Epithelial cell of esophagus (primary cell): ENCODE measurements around the gene PLEKHH1.

Source experiments
- DNase-seq: peaks from one replicate; pipeline ENCODE4 v3.0.0; 2010; ENCODE audit warnings: low read depth
- H3K4me3 ChIP-seq: 2 replicates; pipeline ENCODE4 v1.5.1; 2011; ENCODE audit warnings: mild to moderate bottlenecking, low read length, control low read depth
- CTCF ChIP-seq: IDR thresholded peaks from 2 replicates; pipeline ENCODE4 v1.5.1; 2011; ENCODE audit warnings: low read depth, mild to moderate bottlenecking, low read length, control low read depth, inconsistent platforms; ENCODE audit not compliant: insufficient read depth; ENCODE audit errors: missing control alignments

The PLEKHH1 gene

GRCh38 chr14:67505254-67505653, 27.8 kb upstream of the PLEKHH1 start:
- TF ChIP-seq CTCF: no peak
- DNase-seq: no peak
- H3K4me3 ChIP-seq: no peak overlapping the region

GRCh38 chr14:67508956-67509355, 24.1 kb upstream of the PLEKHH1 start:
- no peak overlapping the region for H3K4me3 ChIP-seq
- TF ChIP-seq CTCF: no peak
- DNase-seq: no peak

- no peak for TF ChIP-seq CTCF
- DNase-seq: peak; percentile 58
- H3K4me3 ChIP-seq: no peak overlapping the region
Measured at GRCh38 chr14:67510121-67510520, 23.0 kb upstream of the PLEKHH1 start.

GRCh38 chr14:67510836-67511235, 22.3 kb upstream of the PLEKHH1 start:
- no peak for DNase-seq
- no peak for TF ChIP-seq CTCF

GRCh38 chr14:67512463-67513310, 20.4 kb upstream of the PLEKHH1 start:
- no peak for DNase-seq
- no peak for TF ChIP-seq CTCF
- no peak overlapping the region for H3K4me3 ChIP-seq

More at GRCh38 chr14:67510836-67511235, 22.3 kb upstream of the PLEKHH1 start:
- H3K4me3 ChIP-seq: no peak overlapping the region

- H3K4me3 ChIP-seq: no peak overlapping the region
- no peak for DNase-seq
- no peak for TF ChIP-seq CTCF
Measured at GRCh38 chr14:67513631-67514108, 19.4 kb upstream of the PLEKHH1 start.

GRCh38 chr14:67514203-67514607, 18.9 kb upstream of the PLEKHH1 start:
- no peak for DNase-seq
- peak overlapping the region; percentile 57 for H3K4me3 ChIP-seq
- TF ChIP-seq CTCF: no peak
